ENCODE data around the gene PRKAG2. TPM values are rescaled to one million over a fixed set of nuclear protein-coding genes. Genes with fewer than 3 reads are reported as not detected.

The PRKAG2 gene
- total RNA-seq, 1 donor from 2014 or later: 15.7 TPM

DNA sequence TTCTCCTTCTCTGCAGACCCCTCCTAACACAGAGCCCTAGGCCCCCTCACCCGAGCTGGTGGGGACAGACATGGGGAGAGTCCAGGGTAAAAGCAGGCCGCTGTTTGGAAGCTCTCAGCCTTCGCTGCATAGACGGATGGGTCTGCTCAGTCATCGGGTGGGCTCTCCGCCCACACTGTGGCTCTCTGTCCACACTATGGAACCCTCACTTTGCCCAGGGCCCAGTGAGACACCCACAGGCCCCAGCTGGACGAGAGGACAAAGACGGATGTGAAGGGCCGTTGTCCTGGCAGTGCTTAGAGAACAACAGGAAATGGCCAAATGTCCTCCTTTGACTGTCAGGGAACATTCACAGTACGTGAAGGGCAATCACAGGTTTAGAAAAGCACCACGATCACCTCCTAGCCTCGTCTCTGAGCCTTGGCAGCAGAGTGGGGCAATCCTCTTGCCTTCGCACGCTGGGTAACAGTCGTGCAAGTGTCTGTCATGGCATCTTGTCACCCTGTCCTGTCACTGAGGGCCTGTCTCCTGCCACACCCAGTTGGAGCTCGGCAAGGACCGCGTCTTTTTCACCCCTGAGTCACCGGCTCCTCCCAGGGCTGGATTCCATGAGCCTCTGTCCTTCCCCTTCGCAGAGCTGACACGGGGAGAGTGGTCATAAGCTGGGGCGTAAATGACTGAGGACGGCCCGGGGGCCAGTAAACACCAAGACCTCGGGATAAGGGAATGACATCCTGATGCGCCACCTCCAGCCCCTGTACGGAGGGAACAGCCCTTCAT is 80.6 kb downstream of the PRKAG2 start:
- no peaks in the 10 kb centered on the region for H3K4me1 Mint-ChIP-seq
- H3K27me3 Mint-ChIP-seq (ENCODE audit: low read depth): no peaks in the 10 kb centered on the region
- TF ChIP-seq, protein P1, sequence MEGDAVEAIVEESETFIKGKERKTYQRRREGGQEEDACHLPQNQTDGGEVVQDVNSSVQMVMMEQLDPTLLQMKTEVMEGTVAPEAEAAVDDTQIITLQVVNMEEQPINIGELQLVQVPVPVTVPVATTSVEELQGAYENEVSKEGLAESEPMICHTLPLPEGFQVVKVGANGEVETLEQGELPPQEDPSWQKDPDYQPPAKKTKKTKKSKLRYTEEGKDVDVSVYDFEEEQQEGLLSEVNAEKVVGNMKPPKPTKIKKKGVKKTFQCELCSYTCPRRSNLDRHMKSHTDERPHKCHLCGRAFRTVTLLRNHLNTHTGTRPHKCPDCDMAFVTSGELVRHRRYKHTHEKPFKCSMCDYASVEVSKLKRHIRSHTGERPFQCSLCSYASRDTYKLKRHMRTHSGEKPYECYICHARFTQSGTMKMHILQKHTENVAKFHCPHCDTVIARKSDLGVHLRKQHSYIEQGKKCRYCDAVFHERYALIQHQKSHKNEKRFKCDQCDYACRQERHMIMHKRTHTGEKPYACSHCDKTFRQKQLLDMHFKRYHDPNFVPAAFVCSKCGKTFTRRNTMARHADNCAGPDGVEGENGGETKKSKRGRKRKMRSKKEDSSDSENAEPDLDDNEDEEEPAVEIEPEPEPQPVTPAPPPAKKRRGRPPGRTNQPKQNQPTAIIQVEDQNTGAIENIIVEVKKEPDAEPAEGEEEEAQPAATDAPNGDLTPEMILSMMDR (IDR thresholded peaks at IDR 0.05; ENCODE audit: unreplicated experiment): no peak
- H3K4me3 Mint-ChIP-seq: no peak overlapping the region
- no peaks in the 10 kb centered on the region for H3K9me3 Mint-ChIP-seq
- no peak for DNase-seq (ENCODE audit: low spot score in 2 of 2, unreplicated experiment in 2 of 2)
- no peak overlapping the region for H3K27ac Mint-ChIP-seq
- no peaks in the 10 kb centered on the region for H3K36me3 Mint-ChIP-seq

DNA sequence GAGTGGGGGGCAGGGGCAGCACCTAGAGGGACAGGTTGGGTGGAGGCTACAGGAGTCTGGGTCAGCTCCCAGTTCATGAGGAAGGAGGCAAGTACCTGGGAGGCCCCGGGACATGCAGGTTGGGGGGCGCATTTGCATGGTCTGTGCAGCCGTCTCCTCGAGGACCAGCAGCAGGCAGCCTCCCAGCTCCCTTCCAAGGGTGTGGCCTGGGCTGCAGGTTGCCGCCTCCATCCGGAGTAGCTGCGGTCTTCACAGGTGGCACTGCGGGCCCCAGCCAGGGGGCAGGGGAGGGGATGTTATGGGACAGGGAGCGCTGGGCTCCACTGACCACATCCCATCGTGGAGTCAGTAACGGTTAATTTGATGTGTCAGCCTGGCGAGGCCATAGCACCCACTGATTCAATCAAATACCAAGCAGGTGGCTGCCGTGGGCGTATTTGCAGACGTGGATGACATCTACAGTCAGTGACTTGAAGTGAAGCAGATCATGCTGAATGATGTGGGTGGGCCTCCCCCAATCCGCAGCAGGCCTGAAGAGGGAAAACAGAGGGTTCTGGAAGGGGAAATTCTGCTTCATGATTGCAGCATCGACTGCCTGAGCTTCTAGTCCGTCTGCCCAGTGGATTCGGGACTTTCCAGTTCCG is 81.6 kb downstream of the PRKAG2 start:
- Mint-ChIP-seq H3K36me3 (no peaks in the 10 kb centered on the region), H3K4me3 (no peak overlapping the region), H3K9me3 (no peaks in the 10 kb centered on the region), H3K4me1 (no peaks in the 10 kb centered on the region), H3K27ac (no peak overlapping the region), H3K27me3 (ENCODE audit: low read depth) (no peaks in the 10 kb centered on the region)
- TF ChIP-seq, protein P1 (IDR thresholded peaks at IDR 0.05; ENCODE audit: unreplicated experiment): no peak
- DNase-seq (ENCODE audit: low spot score in 2 of 2, unreplicated experiment in 2 of 2): no peak

DNA sequence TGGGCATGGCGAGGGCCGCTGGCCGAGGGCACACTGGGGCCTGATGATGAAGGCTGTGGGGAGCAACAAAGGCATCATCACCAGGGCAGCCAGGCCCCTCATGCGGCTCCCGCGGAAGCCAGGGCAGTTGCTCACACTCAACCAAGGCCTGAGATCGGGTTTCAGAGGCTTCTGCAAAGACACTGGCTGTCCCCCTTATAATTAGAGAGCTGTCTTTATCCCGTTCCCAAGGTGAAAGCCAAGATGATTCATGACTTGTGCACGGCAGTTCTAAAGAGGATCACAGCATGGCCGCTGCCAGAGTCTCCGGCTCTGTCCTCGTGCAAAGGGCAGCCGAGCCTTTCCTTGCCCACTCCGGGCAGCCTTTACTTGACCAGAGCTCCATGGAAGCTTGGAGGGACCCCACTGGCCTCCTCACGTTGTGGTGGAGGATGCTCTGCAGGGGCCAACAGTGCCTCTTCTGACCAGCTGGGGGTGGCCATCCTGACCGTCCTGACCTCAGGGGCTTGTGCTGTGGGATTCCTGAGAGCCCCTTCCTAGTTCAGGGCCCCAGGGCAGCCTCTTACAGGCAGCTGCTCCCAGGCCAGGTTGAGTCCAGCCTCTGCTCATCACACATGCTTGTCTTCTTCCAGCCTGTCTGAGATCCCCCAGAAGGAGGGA is 82.3 kb downstream of the PRKAG2 start:
- Mint-ChIP-seq H3K27ac (no peak overlapping the region), H3K4me3 (no peak overlapping the region), H3K36me3 (no peaks in the 10 kb centered on the region), H3K27me3 (ENCODE audit: low read depth) (no peaks in the 10 kb centered on the region), H3K4me1 (no peaks in the 10 kb centered on the region), H3K9me3 (no peaks in the 10 kb centered on the region)
- DNase-seq (ENCODE audit: low spot score in 2 of 2, unreplicated experiment in 2 of 2): no peak
- TF ChIP-seq, protein P1 (IDR thresholded peaks at IDR 0.05; ENCODE audit: unreplicated experiment): no peak

DNA sequence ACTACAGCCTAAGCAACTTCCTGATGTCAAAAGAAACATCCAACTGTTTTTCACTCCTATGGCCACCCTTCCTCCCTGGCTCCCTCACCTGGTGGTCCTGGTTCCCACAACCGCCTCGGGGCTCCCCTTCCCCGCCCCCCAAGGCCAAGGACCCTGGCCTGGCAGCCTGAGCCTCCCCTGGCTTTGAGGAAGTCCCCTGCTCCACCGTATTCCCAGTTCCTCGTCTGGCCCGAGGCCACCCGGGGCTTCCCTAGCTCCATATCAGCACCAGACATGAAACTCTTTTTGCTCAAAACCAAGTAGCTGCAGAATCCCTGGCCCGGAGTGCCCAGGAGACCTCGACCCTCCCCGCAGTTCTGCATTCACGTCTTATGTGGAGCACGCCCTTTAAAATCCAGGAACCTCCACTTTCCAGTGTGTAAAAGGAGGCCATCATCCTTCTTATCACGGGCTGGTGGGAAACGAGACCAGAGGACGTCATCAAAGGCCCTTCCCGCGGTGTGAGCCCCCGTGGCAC is 82.9 kb downstream of the PRKAG2 start:
- no peaks in the 10 kb centered on the region for H3K4me1 Mint-ChIP-seq
- H3K4me3 Mint-ChIP-seq: no peak overlapping the region
- H3K27me3 Mint-ChIP-seq (ENCODE audit: low read depth): no peaks in the 10 kb centered on the region
- no peak for DNase-seq (ENCODE audit: low spot score in 2 of 2, unreplicated experiment in 2 of 2)
- TF ChIP-seq, protein P1 (IDR thresholded peaks at IDR 0.05; ENCODE audit: unreplicated experiment): no peak
- H3K27ac Mint-ChIP-seq: no peak overlapping the region
- no peaks in the 10 kb centered on the region for H3K9me3 Mint-ChIP-seq
- H3K36me3 Mint-ChIP-seq: no peaks in the 10 kb centered on the region

DNA sequence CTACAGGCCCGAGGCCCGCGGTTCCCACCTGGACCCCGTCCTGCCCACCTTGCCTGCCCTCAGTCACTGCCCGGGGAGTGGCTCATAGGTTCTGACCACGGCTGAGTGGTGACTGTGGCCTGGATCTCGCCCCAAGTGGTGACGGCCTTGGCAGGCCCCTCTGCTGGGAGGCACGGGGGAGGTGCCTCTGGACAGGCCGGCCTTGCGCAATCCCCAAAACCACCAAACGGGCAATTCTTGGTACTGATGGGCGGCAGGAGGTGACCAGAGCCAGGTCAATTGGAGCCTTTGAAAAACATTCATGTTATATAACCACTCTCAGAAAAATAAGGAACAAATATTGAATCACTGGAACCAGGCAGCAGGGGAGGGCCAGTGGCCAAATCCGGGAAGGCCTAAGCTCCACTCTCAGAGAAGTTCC is 83.4 kb downstream of the PRKAG2 start:
- no peak overlapping the region for H3K27ac Mint-ChIP-seq
- no peak overlapping the region for H3K4me3 Mint-ChIP-seq
- TF ChIP-seq, protein P1 (IDR thresholded peaks at IDR 0.05; ENCODE audit: unreplicated experiment): no peak
- H3K36me3 Mint-ChIP-seq: no peaks in the 10 kb centered on the region
- no peak for DNase-seq (ENCODE audit: low spot score in 2 of 2, unreplicated experiment in 2 of 2)
- no peaks in the 10 kb centered on the region for H3K27me3 Mint-ChIP-seq (ENCODE audit: low read depth)
- H3K9me3 Mint-ChIP-seq: no peaks in the 10 kb centered on the region
- no peaks in the 10 kb centered on the region for H3K4me1 Mint-ChIP-seq
